OCI-LY1 (cell line): ENCODE data around the gene PRKAR1A.

Experiments
- H2AFZ ChIP-seq: fragments of 200-600 bp; sonication (generic), shearing (Covaris generic); 2 replicates; pipeline ENCODE4 v1.6.0; 2014; ENCODE audit warnings: antibody characterized with exemption, mild to moderate bottlenecking, low read length
- H3F3A ChIP-seq: fragments of 200-600 bp; sonication (generic), shearing (Covaris generic); 2 replicates; pipeline ENCODE4 v1.6.0; 2014; ENCODE audit warnings: mild to moderate bottlenecking, antibody characterized with exemption, low read length, moderate library complexity; ENCODE audit not compliant: insufficient read depth
- H3K27ac ChIP-seq: fragments of 200-600 bp; sonication (generic); 2 replicates; pipeline ENCODE4 v1.5.1; 2014; ENCODE audit warnings: low read length, mixed run types, mild to moderate bottlenecking, low read depth; ENCODE audit not compliant: poor library complexity, severe bottlenecking
- H3K27me3 ChIP-seq: fragments of 200-600 bp; sonication (generic); 2 replicates; pipeline ENCODE4 v1.6.0; 2014; ENCODE audit warnings: antibody characterized with exemption, mild to moderate bottlenecking, low read length, moderate library complexity; ENCODE audit not compliant: insufficient read depth
- H3K36me3 ChIP-seq: fragments of 200-600 bp; sonication (generic); 2 replicates; pipeline ENCODE4 v1.6.1; 2014; ENCODE audit warnings: mild to moderate bottlenecking, antibody characterized with exemption, low read length, moderate library complexity, mixed read lengths; ENCODE audit not compliant: insufficient read depth
- H3K4me1 ChIP-seq: fragments of 200-600 bp; sonication (generic); 2 replicates; pipeline ENCODE4 v1.5.1; 2014; ENCODE audit warnings: mild to moderate bottlenecking, low read length, moderate library complexity; ENCODE audit not compliant: insufficient read depth, severe bottlenecking
- H3K4me2 ChIP-seq: fragments of 200-600 bp; sonication (generic), shearing (Covaris generic); 2 replicates; pipeline ENCODE4 v1.6.1; 2014; ENCODE audit warnings: low read length
- H3K4me3 ChIP-seq: fragments of 200-600 bp; sonication (generic); 2 replicates; pipeline ENCODE4 v1.5.1; 2014; ENCODE audit warnings: low read length, low read depth, mild to moderate bottlenecking, mixed read lengths; ENCODE audit not compliant: poor library complexity, severe bottlenecking
- H3K79me2 ChIP-seq: fragments of 200-600 bp; shearing (Covaris generic); 2 replicates; pipeline ENCODE4 v1.6.1; 2016; ENCODE audit warnings: mixed run types, low read length, mixed read lengths; ENCODE audit not compliant: insufficient read depth
- H3K9ac ChIP-seq: fragments of 200-600 bp; sonication (generic), shearing (Covaris generic); 2 replicates; pipeline ENCODE4 v1.6.1; 2014; ENCODE audit warnings: mild to moderate bottlenecking, low read length, mixed read lengths
- H3K9me2 ChIP-seq: fragments of 200-600 bp; sonication (generic), shearing (Covaris generic); 2 replicates; pipeline ENCODE4 v1.6.1; 2014; ENCODE audit warnings: low read depth, mild to moderate bottlenecking, low read length, mixed read lengths
- H3K9me3 ChIP-seq: fragments of 200-600 bp; shearing (Covaris generic); 2 replicates; pipeline ENCODE4 v1.6.1; 2014; ENCODE audit warnings: low read length, mixed read lengths
- H4K20me1 ChIP-seq: fragments of 200-600 bp; sonication (generic), shearing (Covaris generic); 2 replicates; pipeline ENCODE4 v1.6.0; 2016; ENCODE audit warnings: mild to moderate bottlenecking, low read length; ENCODE audit not compliant: insufficient read depth
- EZH2 ChIP-seq: fragments of 200-600 bp; sonication (generic), shearing (Covaris generic); IDR thresholded peaks from 2 replicates; pipeline ENCODE4 v1.8.0; 2017; ENCODE audit warnings: borderline replicate concordance, mixed run types, mild to moderate bottlenecking, antibody characterized with exemption, low read length, moderate library complexity, mixed read lengths
- TF ChIP-seq, protein P1 (sequence below): fragments of 200-600 bp; sonication (generic), shearing (Covaris generic); IDR thresholded peaks from 2 replicates; pipeline ENCODE4 v1.5.1; 2017; ENCODE audit warnings: mild to moderate bottlenecking, antibody characterized with exemption, low read length, moderate library complexity, mixed read lengths

The PRKAR1A gene

GRCh38 chr17:68598074-68598473 lies 85.8 kb downstream of the PRKAR1A start:
- Histone ChIP-seq H3K4me1 (no peaks in the 10 kb centered on the region), H4K20me1 (no peaks in the 10 kb centered on the region), H3K27ac (no peak overlapping the region), H3K79me2 (no peaks in the 10 kb centered on the region), H3K27me3 (no peaks in the 10 kb centered on the region), H3K9ac (no peak overlapping the region), H3K36me3 (no peaks in the 10 kb centered on the region), H3K9me3 (no peaks in the 10 kb centered on the region), H3K4me2 (no peak overlapping the region), H3F3A (no peaks in the 10 kb centered on the region), H3K4me3 (no peak overlapping the region), H2AFZ (no peak overlapping the region), H3K9me2 (no peaks in the 10 kb centered on the region)
- no peak for TF ChIP-seq EZH2
- TF ChIP-seq, protein P1, sequence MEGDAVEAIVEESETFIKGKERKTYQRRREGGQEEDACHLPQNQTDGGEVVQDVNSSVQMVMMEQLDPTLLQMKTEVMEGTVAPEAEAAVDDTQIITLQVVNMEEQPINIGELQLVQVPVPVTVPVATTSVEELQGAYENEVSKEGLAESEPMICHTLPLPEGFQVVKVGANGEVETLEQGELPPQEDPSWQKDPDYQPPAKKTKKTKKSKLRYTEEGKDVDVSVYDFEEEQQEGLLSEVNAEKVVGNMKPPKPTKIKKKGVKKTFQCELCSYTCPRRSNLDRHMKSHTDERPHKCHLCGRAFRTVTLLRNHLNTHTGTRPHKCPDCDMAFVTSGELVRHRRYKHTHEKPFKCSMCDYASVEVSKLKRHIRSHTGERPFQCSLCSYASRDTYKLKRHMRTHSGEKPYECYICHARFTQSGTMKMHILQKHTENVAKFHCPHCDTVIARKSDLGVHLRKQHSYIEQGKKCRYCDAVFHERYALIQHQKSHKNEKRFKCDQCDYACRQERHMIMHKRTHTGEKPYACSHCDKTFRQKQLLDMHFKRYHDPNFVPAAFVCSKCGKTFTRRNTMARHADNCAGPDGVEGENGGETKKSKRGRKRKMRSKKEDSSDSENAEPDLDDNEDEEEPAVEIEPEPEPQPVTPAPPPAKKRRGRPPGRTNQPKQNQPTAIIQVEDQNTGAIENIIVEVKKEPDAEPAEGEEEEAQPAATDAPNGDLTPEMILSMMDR: no peak

DNA sequence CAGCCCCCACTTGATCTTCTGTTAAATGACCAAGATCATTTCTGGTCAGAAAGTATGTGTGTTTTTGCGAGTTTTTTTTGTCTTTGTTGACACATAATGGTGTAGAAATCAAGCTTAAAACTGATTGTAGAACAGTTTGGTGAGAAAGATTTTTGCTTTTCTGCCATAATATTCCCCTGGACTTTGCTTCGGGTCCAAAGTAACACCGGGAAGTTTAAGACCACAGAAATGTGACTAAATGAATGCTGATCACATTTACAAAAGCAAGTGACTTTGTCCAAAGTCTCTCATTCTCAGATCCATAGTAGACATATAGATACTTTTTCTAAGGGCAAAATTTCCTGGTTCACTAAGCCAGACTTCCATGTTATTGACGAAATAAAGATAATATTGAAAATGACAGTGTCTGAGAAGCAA lies 86.3 kb downstream of the PRKAR1A start:
- Histone ChIP-seq H3K9me2 (no peaks in the 10 kb centered on the region), H3K4me3 (no peak overlapping the region), H3K9me3 (no peaks in the 10 kb centered on the region), H3K27ac (no peak overlapping the region), H3F3A (no peaks in the 10 kb centered on the region), H3K27me3 (no peaks in the 10 kb centered on the region), H3K9ac (no peak overlapping the region), H3K4me2 (no peak overlapping the region), H3K79me2 (no peaks in the 10 kb centered on the region), H3K36me3 (no peaks in the 10 kb centered on the region), H4K20me1 (no peaks in the 10 kb centered on the region), H3K4me1 (no peaks in the 10 kb centered on the region), H2AFZ (no peak overlapping the region)
- TF ChIP-seq, protein P1: no peak
- no peak for TF ChIP-seq EZH2

GRCh38 chr17:68599091-68599490 lies 86.9 kb downstream of the PRKAR1A start:
- Histone ChIP-seq H3K36me3 (no peaks in the 10 kb centered on the region), H3K4me1 (no peaks in the 10 kb centered on the region), H3K4me2 (no peak overlapping the region), H3K9me3 (no peaks in the 10 kb centered on the region), H3K27me3 (no peaks in the 10 kb centered on the region), H3K4me3 (no peak overlapping the region), H3K9me2 (no peaks in the 10 kb centered on the region), H4K20me1 (no peaks in the 10 kb centered on the region), H3K27ac (no peak overlapping the region), H3F3A (no peaks in the 10 kb centered on the region), H2AFZ (no peak overlapping the region), H3K9ac (no peak overlapping the region), H3K79me2 (no peaks in the 10 kb centered on the region)
- no peak for TF ChIP-seq EZH2
- TF ChIP-seq, protein P1: no peak
